GM12874 (cell line): Measurements from ENCODE around the gene OVOL2.

ENCODE experiments used
- CTCF ChIP-seq: IDR thresholded peaks from 2 replicates; pipeline ENCODE4 v1.5.1; 2011; ENCODE audit warnings: low read depth, mild to moderate bottlenecking, control low read depth, low read length, moderate library complexity; ENCODE audit not compliant: insufficient read depth

Gene OVOL2

GRCh38 chr20:18007534-18008292 is 50.0 kb downstream of the OVOL2 start:
- no peak for TF ChIP-seq CTCF

GRCh38 chr20:18006684-18007083 is 51.0 kb downstream of the OVOL2 start:
- TF ChIP-seq CTCF: no peak

GRCh38 chr20:18005990-18006364 is 51.7 kb downstream of the OVOL2 start:
- no peak for TF ChIP-seq CTCF

GRCh38 chr20:18005170-18005989 is 52.3 kb downstream of the OVOL2 start:
- TF ChIP-seq CTCF: no peak

GRCh38 chr20:18004384-18005031 is 53.2 kb downstream of the OVOL2 start:
- TF ChIP-seq CTCF: no peak

GRCh38 chr20:18003897-18004296 is 53.8 kb downstream of the OVOL2 start:
- no peak for TF ChIP-seq CTCF
